GM19240 (cell line): Measurements from ENCODE around the gene PURB.
"Not testable (repeated sequence)": the region's sequence is repeated elsewhere in the genome, so short reads cannot be mapped to it uniquely, and the experiment has no call there.

Experiments
- DNase-seq: peaks from one replicate; pipeline ENCODE4 v3.0.0; 2011; ENCODE audit warnings: low spot score; ENCODE audit not compliant: insufficient read length

The PURB gene

DNA sequence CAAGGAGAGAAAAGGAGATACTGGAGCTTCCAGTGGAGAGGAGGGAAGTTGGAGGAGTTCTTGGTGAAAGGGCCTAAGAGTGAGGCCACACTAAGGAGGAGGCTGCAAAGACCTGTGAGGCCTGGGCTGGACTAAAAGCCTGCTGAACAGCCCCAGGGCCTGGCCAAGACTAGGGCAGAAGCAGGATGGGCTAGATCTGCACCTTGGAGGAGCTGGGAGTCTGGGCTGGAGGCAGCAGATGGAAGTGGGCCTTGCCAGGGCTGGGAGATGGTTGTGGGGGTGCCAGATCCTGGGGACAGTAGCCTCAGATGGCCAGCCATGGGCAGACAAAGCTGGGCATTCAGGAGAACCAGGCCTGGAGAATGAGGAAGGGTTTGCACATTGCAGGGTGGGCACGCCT, 6.5 kb upstream of the PURB start:
- no peak for DNase-seq

DNA sequence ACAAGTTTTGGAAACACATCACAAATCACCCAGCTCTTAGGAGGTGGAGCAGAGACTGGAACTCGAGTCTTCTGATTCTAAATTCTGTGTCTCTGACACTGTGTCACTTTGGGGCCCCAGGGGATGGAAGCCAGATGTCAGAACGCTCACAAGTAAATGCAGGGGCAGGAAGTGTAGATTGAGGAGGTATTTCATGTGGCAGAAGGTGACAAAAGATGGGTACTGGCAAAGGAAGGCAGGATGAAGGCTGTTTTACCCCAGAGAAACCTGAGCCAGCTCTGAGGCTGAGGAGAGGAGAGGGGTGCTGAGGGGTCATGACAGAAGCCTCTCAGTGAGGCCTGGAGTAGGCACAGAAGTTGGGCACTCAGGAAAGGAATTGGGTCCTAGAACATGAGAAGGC, 6.0 kb upstream of the PURB start:
- DNase-seq: no peak

DNA sequence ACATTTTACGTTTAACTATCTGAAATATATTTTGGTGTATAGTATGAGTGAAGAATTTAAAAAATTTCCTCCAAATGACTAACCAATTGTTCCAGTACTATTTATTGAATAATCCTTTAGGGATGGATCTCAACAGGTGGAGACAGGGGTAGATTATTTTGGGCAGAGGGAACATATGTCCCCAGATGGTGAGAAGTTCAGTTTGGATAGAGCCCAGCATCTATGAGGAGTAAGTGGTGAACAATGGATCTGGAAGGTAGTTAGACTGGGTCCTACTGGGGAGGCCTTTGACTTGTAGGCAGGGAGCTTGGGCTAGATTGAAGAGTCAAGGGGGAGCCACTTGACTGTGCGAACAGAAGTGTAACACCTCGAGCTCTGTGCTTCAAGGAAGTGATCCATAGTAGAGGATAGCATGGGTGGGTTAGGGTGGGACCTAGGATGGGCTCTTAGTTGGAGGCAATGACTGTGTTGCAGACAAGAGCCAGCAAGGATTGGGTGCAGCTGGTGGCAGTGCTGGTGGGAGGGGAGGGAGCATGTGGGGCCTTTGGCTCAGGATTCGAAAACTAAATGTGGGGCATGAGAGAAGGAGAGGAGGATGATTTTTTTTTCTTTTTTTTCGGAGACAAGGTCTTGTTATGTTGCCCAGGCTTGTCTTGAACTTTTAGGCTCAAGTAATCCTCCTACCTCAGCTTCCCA, 3.9 kb upstream of the PURB start:
- no peak for DNase-seq

DNA sequence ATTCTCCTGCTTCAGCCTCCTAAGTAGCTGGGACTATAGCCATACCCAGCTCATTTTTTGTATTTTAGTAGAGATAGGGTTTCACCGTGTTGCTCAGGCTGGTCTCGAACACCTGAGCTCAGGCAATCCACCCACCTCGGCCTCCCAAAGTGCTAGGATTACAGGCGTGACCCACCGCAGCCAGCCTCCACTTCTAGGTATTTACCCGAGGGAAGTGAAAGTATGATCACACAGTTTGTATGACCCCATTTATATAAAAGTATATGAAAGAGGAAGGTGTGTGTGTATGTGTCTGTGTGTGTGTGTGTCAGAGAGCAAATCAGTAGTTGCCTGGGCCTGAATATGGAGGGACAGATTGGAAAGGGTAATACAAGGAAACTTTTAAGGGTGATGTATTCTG, 2.0 kb upstream of the PURB start:
- no peak for DNase-seq

DNA sequence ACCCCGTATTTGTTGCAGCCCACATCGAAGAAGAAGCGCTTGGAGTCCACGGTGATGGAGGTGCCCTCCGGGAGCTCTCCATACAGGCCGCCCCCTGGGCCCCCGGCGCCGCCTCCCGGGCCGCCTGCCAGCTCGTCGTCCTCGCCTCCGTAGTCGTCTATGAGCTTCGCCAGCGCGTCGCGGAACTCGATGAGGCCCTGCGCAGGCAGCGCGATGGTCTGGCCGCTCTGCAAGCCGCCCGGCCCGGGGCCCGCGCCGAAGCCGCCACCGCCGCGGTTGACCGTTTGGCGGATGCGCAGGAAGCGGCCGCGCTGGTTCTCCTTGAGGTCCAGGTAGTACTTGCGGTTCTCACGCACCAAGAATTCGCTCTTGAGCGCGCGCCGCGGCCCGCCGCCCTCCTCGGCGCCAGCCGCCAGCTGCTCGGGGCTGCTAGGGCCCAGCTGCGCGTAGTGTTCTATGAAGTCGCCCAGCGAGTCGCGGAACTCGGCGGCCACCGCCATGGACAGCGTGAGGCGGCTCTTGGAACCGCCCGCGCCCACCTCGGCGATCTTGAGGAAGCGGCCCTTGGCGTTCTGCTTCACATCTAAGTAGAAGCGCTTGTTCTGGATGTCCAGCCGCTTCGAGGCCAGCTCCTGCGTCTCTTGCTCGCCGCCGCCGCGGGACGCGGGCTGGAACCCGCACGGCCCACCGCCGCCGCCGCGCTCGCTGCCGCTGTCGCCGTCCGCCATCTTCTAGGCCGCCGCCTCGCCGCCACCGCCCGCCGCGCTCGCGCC, 523 bp downstream of the PURB start:
- DNase-seq: no peak

DNA sequence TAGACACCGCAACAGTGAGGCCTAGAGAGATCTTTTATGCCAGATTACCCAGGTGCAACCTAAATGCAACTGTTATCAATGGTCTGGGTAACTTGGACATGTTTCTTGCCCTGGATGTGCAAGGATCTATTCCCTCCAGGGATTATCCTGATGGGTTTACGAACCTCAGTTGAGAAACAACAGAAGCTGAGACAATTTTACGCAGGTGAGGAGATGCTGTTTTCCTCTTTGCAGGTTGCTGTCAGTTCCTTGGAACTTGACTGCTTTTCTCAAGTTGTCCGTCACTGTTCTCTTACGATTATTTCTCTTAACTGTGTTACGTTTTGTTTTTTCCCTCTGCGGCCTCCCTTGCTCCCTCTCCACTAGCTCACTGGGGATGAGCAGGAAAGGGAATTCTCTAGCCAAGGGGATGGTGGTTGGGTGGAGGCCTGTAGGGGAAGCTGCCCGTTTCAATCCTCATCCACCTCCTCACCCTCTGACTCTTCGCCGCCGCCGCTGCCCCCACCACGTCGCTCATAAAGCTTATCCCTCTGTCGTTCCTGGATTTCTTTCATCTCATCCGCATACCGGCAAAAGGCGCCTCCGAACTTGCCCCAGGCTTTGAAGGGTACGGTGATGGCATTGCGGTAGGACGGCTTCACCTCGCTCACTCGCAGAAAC, 1.2 kb downstream of the PURB start:
- DNase-seq: no peak

DNA sequence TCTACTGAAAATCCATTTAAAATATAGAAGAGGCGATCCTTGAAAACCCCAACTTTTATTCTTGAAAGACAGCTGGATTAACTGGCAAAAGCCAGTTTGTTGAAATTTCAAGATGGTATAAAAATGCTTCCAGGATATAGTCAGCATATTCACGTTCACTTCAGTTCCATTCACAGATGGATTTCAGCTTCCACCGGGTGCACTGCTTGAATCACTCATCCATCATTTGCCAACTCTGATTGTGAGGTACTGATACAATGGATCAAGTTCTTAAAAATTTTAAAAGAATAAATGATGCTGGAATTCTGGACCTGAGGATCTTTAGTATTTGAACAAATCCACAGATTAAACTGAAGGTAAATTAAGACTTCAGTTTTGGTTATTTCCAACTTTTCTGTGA, 2.4 kb downstream of the PURB start:
- no peak for DNase-seq

DNA sequence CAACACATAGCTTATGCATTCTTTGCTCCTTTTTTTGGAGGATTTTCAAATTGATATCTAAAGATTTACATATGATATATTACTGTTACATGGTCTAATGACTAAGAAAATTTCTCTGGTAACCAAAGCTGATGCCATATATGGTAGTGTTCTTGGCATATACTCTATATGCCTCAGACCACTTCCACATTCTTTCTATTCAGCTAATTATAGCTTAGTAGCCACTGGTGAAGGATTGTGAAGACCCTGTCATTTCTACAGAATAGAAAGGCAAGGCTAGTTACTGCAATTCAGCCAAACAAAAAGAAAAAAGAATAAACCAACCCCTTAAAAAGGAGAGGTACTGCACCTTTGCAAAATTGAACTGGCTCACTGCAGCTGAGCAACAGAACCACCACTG, 3.7 kb downstream of the PURB start:
- no peak for DNase-seq

DNA sequence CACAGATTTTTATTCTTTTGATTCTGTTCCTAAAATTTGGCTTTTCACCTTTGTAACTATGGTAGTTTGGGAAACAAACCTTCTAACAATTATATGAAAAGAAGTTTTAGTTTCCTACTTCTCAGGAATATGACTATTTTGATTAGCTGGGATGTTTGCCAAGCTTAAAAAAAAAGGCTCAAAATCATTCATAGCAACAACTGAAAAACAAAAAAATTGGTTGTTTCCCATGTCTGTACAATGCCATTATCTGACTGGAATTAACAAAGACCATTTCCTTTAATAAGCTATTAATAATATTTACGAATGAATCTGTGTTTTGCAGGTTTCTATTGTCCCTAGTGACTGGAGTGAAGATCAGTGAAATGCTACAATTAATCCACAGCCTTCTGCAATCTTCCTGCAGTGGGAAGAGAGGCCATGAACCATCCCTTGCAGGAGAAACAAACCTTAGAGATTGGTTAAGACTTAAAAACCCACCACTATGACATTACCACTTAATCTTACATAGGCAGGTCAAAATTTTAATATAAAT, 4.2 kb downstream of the PURB start:
- no peak for DNase-seq

DNA sequence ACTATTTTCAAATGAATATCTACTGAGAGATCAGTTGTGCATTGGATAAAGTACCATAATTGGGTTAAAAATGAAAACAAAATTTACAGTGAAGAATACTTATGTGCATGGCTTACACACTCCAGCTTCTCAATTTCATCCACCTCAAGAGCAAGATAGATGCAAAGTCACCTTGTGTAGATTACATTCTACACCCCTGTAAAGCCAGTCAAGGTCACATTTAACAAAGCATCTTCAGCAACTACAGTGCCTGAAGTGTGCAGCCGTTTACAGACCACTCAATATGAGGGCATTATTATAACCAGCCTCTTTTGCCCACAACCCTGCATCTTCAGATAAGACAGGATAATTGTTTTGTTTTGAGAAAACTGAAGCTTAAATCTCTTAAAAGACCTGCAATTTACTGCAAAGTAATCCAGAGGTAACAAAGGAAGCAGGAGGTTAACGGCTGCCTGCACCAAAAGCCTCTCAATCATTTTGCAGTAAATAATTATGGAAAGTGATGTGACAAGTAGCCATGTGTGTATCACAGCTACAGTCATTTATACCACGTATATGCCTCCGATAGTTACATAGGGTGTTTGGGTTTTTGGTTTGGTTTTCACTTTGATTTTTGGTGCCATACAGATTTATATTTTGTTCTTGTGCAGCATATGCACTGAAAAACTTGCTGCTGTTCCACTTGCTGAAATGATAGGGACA, 4.9 kb downstream of the PURB start:
- DNase-seq: no peak

DNA sequence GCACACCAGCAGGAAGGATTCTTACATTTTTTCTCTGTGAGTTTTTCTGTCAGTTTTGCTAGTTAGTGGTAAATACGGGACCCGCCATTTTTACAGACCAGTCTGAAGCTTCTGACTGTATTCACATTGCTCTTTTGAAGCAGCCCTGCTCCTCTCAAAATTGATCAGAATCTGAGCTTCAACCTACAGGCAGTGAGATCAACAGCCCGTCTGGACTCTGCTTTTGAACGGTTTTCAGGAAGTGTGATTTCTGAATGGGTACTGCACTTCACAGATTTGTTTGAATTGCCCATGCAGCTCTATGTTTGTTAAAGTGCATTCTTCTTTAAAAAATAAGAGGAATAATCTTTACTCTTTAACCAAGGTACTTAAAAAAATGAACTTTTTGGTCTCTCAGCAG, 8.9 kb downstream of the PURB start:
- no peak for DNase-seq

DNA sequence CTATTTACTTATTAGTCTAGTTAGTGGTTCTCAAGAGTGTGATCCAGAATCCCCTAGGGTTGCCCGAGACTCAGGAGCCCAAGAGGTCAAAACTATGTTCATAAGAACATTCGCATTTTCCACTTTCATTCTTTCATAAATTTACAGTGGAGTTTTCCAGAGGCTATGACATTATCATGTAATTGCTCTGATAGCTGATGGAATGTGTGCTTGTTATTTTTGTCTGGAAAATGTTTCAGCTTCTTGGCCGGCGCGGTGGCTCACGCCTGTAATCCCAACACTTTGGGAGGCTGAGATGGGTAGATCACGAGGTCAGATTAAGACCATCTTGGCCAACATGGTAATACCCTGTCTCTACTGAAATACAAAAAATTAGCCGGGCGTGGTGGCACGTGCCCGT, 10.1 kb downstream of the PURB start:
- DNase-seq: no peak

DNA sequence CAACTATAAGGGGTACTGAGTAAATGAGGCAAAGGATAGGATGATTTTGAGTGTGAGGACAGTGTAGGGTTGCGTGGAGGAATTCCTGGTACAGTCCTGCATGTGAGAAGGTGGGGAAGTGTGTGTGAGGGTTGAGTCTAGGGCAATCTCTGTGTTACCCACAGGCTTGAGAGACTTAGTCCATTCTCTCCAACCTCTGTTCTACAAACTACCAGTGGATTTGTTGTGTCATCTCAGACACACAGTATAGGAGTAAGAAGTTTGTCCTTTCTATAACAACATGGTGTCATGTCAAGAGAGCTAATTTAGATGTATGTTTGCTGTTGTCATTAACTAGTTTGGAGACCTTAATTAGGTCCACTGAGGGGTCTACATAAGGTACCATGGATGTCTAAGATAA, 12.5 kb downstream of the PURB start:
- DNase-seq: no peak

DNA sequence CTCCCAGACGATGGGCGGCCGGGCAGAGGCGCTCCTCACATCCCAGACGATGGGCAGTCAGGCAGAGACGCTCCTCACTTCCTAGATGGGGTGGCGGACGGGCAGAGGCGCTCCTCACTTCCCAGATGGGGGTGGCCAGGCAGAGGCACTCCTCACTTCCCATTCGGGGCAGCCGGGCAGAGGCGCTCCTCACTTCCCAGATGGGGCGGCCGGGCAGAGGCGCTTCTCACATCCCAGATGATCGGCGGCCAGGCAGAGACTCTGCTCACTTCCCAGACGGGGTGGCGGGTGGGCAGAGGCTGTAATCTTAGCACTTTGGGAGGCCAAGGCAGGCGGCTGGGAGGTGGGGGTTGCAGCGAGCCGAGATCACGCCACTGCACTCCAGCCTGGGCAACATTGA, 13.4 kb downstream of the PURB start:
- not testable (repeated sequence) for DNase-seq

DNA sequence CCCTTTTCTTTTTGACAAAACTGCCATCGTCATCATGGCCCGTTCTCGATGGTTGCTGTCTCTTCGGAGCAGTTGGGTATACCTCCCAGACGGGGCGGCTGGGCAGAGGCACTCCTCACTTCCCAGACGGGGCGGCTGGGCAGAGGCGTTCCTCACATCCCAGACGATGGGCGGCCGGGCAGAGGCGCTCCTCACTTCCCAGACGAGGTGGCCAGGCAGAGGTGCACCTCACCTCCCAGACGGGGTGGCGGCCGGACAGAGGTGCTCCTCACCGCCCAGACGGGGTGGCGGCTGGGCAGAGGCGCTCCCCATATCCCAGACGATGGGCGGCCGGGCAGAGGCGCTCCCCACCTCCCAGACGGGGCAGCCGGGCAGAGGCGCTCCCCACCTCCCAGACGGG, 14.6 kb downstream of the PURB start:
- DNase-seq: not testable (repeated sequence)

DNA sequence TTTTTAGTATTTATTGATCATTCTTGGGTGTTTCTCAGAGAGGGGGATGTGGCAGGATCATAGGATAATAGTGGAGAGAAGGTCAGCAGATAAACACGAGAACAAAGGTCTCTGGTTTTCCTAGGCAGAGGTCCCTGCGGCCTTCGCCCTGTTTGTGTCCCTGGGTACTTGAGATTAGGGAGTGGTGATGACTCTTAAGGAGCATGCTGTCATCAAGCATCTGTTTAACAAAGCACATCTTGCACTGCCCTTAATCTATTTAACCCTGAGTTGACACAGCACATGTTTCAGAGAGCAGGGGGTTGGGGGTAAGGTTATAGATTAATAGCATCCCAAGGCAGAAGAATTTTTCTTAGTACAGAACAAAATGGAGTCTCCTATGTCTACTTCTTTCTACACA, 15.0 kb downstream of the PURB start:
- not testable (repeated sequence) for DNase-seq

DNA sequence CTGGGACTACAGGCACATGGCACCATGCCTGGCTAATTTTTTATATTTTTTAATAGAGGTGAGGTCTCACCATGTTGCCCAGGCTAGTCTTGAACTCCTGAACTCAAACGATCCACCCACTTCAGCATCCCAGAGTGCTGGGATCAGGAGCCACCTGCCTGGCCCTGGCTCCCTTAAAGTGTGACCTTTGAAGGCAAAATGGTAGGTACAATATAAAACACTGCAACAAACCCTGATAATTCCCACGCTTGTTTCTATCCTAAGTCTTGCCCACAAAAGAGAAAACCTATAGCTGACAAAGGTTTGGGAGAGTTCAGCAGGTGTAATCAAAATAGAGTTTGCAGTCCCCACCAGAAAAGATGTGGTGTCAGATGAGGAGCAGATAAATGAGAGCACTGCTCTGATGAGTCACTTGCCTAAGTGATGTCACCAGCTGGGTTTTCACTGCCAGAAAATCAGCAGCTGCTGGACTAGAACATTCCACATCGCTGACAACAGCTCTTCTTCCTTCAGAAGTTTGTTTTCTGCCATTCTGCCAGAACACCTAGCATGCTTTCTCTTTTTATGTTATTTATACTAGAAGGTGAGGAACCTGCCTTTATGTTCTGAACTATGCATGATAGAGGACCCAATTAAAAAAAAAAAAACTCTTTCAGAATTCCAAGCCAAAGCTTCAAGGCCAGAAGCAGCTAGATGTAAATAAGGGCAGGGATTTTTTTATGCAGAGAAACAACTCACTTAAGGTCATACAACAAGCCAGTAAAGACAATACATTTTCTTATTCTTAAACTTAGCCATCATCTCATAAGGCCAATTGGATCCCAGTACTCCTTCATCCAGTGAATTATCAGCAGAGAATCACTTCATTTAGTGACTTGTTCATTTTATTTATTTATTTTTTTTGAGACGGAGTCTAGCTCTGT, 18.0 kb downstream of the PURB start:
- no peak for DNase-seq

DNA sequence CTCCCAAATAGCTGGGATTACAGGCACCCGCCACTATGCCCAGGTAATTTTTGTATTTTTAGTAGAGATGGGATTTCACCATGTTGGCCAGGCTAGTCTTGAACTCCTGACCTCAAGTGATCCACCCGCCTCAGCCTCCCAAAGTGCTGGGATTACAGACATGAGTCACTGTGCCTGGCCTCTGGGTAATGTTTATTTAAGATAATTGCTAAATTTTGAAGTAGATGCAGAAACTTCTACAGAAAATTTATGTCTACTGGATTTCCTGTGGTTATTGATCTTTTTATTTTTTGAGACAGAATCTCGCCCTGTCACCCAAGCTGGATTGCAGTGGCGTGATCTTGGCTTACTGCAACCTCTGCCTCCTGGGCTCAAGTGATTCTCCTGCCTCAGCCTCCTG, 23.4 kb downstream of the PURB start:
- not testable (repeated sequence) for DNase-seq

DNA sequence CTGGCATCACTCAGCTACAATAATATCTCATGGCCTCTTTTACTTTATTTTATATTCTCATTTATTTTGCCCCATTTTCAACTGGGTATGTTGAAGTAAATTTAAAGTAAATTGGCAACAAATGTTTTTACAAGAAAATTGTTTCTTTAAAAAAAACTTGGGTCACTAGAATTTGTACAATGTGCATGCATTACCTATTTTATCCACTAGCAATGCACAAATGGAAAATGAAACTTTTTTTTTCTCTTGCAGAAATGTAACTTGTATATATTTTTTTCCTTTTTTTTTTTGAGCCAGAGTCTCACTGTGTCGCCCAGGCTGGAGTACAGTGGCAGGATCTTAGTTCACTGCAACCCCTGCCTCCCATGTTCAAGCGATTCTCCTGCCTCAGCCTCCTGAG, 27.2 kb downstream of the PURB start:
- DNase-seq: no peak

DNA sequence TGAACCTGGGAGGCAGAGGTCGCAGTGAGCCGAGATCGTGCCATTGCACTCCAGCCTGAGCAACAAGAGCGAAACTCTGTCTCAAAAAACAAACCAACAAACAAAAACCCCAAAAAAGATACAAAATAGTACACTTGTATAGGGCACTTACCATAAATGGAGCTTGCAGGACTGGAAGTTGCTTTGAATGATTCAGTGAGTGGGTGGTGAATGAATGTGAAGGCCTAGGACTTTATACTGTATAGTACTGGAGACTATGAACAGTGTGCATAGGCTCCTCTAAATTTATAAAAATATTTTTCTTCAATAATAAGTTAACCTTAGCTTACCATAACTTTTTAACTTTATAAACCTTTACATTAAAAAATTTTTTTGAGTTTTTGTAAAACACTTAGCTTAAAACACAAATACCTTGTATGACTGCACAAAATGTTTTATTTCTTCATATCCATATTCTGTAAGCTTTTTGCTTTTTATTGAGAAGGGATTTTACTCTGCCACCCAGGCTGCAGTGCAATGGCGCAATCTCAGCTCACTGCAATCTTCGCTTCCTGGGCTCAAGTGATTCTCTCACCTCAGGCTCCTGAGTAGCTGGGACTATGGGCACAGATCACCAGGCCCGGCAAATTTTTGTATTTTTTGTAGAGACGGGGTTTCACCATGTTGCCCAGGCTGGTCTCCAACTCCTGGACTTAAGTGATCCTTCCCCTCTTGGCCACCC, 30.5 kb downstream of the PURB start:
- no peak for DNase-seq
